CD4-positive, alpha-beta T cell treated with Interleukin-4 for 1 hour (primary cell): ENCODE measurements around the gene TTYH1.
A peak's percentile ranks its signal among the peaks of the same experiment; 100 is the strongest.
"Not testable (repeated sequence)": the region's sequence is repeated elsewhere in the genome, so short reads cannot be mapped to it uniquely, and the experiment has no call there.

Experiments used
- DNase-seq, 2 donors: peaks; one replicate each; pipeline ENCODE4 v3.0.0-alpha.2; 2020 to 2022

The TTYH1 gene

DNA sequence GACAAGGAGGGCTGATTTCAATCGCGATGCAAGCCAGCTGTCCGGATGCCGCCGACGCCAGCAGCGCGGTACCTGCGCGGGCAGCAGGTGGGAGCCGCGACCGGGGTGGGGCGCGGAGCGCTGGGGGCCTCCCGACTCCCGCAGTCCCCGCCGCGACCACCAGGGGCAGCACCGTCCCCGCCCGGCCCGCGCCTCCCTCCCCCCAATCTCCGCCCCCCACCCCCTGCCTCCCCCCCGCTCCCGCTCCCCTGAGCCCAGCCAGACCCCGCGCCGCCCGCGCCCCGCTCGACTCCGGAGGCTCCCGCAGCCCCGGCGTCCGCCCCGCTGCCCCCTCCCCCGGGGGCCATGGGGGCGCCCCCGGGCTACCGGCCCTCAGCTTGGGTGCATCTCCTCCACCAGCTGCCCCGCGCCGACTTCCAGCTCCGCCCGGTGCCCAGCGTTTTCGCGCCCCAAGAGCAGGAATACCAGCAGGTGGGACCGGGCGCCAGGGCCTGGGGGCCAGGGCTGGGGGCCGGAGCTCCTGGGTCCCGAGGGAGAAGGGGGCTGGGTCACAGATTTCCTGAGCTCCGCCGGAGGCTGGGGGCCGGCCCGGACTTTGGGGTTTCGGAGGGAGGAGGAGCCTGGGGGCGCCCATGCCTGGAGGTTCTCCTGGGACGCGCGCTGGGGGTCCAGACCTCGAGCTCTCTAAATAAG is at the start of gene TTYH1:
Gene TTYH1 (plus strand): TSS at position 257 of the 693 bp plus-strand sequence. CDS start 89 bp downstream, at position 346.
- DNase-seq = peak in 1 of 2 donors; percentile 26

DNA sequence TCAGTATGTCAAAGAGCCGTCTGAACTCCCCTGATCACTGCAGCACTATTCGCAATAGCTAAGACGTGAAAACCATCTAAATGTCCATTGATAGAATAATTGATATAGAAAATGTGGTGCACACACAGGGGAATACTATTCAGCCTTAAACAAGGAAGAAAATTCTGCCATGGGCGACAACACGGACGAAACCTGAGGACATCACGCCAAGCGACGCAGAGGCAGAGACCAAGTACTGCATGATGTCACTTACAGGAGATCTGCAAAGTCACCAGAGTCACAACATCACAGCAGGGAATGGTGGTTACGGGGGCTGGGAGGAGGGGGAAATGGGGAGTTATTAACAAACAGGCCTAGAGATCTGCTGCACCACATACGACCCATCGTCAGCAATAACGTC is 49.5 kb upstream of the TTYH1 start:
- not testable (repeated sequence) for DNase-seq

DNA sequence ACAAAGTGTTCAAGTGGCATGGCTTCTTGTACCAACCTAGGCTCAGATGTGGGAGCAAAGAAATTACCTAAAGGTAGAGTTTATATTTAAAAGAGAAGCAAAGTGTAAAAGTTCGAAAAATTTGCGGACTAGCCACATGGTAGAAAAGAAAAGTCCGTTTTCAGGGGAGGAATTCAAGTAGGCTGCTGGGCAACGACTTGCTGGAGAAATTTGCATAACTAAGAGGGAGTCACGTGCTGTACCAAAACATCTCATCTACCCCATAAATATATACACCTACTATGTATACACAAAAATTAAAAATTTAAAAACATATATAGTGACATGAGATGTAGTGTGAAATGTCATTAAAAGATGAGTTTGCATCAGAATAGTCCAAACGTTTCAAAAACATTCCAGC is 48.5 kb upstream of the TTYH1 start:
- no peak for DNase-seq

DNA sequence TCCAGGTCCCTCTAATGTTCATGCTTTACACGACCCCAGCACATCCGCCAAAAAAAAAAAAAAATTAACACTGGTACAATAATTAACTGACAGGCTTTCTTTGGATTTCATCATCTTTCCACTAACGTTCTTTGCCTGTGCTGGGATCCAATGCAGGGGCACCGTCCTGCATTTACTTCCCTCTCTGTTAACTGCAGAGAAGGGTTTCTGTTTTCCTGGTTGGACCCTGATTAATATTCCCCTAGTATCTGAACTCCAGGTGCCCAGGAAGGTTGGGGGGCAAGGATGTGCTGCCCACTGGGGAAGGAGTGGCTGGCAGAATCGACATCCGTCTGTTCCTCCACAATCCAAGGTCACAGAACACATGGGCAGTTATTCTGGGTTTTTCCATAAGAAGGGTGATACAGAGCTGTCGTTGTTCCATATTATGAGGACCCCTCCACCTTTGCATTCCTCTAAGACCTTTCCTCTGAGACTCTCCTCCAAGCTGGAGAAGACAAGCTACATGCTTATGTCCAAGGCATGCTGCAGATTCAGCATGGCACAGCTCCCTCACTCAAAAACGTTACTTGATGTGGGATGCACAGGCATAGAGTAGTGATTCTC is 46.1 kb upstream of the TTYH1 start:
- no peak for DNase-seq

DNA sequence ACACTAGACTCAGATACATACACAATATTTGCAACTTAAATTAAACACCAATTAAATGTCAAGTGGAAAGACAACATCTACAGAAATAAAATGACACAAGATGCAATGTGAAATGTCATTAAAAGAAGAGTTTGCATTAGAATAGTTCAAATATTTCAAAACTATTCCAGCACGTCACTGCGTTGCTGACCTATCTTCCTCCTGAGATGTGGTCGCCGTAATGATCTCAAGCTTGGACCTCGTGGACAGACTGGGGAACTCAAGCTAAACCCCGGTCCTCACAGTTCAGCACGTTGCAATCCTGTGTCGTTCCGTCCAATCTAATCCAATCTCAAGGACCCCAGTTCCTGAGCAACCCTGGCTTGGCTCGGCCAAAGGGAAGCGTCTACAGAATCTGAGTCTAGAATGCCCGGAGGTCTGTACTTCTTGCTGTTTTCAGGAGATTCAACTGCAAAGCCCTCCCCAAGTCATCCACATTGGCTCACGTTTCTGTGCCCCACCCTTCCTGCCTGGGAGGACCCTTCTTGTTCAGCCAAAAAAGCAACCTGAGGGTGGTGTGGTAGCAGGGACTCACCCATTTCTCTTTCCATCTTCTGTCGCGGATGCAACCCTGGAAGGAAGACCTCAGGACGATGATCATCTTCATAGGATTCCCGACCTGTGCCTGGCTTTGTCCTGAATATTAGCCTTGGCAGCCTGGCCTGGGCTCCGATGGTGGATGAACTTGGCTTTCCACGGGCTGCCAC is 45.4 kb upstream of the TTYH1 start:
- not testable (repeated sequence) for DNase-seq

DNA sequence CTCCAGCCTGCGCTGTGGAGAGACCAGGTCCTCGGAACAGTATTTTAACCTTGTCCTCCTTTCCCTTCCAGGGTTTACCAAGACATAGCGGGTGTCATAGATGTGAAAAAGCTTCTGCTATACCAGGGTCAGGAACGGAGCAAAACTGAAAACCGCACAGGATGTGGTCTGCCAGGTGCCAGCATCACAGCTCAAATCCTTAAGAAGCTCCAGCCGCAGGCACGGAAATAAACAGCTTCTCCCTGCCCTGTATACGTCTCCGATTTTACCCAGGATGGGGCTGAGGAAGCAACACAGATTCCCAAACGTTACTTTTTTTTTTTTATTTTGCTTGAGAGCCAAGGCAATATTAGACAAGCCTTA is 44.8 kb upstream of the TTYH1 start:
- peak; percentile 67 to 73 for DNase-seq

DNA sequence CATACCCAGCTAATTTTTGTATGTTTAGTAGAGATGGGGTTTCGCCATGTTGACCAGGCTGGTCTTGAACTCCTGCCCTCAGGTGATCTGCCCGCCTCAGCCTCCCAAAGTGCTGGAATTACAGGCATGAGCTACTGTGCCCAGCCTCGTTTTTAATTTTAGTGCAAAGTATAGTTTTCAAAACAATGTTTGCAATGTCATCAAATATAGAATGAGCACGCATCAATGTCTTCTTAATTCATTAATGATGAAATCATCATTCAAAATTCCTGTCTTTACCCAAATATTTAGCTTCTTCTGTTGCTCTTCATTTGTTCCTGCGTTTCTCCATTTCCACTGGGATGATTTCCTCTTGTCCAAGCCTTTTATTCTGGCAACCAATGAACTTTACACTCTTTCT is 43.8 kb upstream of the TTYH1 start:
- not testable (repeated sequence) for DNase-seq

DNA sequence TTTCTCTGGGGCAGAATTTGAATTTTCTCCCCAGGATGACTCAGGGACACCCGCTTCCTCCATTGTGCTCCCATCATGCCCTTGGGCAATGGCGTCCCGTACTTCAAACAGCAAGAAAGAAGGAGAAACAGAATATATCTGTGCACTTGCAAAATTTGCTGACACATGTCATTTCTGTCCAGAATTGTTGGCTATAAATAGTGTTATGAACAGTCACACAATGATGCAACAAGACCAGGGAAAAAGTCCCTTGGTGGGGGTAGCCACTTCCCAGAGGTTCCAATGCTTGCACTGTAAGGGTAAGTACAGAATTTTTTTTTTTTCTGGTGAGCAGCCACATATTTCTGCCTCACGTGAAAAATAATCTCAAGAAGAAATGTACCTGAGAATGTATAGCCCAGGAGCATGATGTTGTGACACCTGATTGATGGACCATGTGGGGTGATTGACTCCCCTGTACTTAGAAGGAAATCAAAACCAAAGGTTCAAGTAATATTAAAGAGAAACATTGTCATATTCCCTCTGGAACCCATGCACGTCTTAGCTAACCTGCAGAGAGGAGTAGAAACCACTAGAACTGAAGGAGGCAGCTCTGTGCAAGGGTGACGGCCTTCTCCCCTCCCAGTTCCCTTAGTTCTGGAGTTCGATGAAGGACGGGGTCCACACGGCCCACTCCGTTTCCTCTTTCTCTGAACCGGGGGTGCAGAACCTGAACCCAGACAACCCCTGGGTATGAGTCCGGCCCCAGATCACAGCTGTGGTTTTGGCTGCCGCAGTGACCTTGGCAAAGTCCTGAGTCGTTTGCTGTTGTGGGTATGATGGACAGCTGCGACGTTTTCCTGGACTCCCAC is 41.3 kb upstream of the TTYH1 start:
- peak; percentile 27 to 80 for DNase-seq

DNA sequence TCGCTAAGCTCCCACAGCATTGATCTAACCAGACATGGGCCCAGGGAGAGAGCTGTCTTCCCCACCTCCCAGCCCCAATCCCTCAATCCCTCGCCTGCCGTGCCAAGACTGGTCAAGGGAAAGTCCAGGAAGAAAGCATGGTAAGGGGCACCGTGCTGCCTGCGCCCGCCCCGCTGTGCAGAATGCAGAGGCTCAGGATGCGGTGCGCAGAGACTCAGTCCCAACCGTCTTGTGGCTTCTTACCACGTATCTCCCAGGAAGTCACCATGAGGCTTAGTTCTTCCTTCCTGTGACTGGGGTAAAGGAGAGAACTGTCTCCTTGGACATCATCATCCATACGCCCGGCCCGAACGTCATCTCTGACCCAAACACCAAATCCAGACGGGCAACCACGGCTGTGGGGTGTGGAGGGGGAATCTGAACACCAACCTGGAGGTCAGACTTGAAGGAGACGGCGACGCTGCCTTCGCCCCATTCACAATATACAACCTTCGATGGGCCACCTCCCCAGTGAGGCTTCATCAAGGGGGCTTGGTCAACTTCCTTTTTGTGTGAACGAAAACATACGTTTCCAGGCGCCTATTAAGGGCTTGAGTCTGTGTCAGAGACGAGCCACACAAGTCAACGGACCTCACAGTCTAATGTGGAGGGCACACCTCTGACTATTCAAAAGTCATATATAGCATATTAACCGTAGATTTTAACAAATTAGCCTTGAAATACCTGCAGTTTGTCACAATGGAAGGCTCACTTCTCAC is 39.9 kb upstream of the TTYH1 start:
- DNase-seq = peak; percentile 40 to 60

DNA sequence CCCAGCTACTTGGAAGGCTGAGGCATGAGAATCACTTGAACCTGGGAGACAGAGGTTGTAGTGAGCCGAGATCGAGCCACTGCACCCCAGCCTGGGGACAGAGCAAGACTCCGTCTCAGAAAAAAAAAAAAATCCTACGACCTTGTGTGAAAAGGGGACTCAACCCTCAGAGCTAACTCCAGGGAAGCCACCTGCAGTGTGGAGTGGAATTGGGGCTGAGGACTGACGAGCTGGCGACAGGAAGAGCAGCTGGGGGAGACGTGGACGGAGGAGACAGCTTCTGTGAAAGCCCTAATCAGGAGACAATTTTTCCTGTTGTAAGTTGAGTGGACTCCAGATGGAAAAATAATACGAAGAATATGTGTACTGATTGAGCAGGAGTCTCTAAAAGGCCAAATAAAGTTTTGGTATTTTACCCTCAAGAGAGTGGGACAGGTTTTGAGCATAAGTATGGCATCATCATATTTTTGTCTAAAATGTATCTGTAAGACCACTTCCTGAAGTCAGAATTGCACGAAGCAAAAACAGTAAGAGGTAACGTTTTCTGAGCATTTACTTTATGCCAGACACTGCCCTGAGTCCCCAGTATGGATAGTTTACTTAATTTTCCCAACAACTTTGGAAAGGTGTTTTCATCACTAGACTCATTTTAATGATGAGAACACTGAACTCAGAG is 38.5 kb upstream of the TTYH1 start:
- no peak for DNase-seq

DNA sequence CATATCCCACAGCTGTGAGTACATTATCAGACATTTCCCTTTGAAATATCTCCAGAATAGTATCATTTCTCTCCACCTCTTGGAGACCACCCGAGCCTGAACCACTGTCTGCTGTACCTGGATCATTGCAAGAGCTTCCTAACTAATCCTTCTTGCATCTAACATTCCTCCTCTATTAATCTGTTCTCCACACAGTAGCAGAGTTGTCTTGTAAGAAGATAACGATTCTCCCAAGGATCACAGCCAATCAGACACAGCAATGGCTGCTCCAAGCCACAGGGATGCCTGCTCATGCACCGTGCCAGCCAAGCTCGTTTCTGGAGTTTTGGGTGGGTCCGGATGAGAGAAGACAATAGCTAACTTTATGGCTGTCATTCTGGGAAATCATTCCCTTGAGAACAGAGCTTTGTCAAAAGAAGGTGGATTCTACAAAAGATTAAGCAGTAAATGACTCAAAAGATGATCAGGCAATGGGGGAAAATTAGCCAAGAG is 36.0 kb upstream of the TTYH1 start:
- no peak for DNase-seq

DNA sequence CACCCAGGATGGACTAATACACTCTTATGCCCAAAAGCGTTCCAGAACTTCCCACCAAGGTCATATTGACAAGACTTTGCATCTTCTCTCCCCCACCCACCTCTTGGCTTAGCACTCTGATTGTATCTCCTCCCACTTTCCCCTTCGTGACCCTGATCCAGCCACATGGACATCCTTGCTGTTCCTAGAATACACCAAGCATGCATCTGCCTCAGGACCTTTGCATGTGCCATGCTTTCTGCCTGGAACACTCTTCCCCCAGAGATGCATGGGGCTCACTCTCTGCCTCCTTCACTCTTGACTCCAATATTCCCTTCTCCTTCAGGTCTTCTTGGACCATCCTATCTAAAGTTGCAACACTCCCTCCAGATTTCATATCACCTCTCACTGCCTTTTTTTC is 34.4 kb upstream of the TTYH1 start:
- DNase-seq = no peak

DNA sequence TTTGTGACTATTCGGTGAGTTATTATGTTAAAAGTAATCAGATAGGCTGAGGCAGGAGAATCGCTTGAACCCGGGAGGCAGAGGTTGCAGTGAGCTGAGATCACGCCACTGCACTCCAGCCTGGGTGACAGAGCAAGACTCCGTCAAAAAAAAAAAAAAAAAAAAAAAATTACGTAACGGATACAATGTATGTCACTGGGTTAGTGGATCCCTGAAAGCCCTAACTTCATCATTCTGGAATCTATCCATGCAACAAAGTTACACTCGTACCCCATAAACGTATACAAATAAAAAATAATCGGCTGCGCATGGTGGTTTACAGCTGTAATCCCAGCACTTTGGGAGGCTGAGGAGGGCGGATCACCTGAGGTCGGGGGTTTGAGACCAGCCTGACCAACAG is 33.2 kb upstream of the TTYH1 start:
- not testable (repeated sequence) for DNase-seq

DNA sequence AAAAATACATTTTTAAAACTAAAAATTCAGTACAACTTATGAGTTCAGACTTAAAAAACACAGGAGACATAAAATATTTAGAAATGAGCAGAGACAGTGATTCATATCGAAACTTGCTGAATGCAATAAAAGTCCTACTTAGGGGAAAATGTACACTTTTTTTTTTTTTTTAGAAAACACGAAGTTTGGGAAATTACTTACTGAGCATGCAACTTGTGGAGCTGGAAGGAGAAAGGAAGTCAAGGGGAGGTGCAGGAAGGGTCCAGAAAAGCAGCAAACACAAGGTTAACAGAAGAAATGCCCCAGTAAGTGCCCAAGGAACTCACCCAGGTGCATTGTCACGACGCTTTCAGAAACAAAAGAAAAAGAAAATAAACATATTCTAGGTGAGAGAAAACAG is 31.9 kb upstream of the TTYH1 start:
- no peak for DNase-seq

DNA sequence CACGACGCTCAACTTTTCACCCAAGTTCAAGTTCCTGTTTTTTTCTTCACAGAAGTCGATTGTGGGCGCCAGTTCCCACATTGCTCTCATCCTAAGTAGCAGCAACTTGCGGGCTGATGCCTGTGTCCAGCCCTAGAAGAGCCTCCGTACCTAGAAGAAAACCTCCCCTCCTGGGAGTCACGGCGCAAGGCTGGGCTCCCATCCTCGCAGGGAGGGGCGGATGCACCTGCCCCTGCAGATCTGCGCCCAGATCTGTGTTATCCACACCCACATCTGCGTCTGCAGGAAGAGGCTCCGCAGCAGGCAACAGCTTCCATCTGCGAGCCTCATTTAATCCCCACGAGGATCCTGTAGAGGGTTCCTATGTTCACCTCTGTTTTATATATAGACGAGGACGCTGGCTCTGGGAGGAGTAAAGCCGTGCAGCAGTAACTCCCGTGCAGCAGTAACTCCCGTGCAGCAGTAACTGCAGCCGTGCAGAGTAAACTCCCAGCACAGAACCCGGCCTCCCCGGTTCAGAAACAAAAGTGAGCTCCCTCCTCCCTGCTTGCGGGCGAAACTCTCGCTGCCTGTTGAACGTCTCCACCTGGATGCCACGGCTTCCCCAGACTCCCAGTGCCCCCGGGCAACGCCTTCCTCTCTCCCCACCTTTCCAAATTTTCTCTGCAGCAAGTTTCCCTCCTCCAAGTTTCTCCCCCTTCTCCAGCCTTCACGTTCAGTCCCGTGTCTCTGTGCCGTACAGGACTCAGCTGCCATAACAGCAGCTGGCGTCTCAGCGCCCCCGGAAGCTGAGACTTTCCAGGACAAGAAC is 27.1 kb upstream of the TTYH1 start:
- DNase-seq = peak; percentile 41 to 47

DNA sequence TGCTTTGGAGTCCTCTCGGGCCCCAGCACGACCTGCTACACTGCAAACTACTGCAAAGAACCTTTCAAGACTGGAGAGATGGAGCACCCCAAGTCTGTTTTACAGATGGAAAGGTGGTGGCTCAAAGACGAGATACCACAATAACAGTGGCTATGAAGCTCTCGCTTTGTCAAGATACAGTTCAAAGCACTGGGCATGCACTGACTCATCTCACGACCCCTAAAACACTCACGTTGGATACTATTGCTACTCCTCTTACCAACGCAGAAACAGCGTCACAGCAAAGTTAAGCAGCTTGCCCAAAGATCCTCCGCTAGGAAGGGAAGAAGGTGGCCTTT is 26.5 kb upstream of the TTYH1 start:
- DNase-seq = no peak

DNA sequence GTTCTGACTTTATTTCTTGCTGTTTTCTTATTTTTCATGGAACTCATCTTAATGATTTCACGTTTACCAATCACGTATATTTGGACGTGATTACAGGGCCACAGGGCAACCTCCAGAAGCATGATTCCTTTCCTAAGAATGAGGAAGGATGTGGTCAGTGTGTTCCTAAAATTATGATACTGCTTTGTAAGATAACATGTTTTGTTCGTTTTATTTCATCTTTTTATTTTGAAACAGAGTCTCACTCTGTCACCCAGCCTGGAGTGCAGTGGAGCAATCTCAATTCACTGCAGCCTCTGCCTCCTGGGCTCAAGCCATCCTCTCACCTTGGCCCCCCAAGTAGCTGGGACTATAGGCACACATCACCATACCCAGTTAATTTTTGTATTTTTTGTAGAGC is 25.7 kb upstream of the TTYH1 start:
- peak; percentile 34 to 47 for DNase-seq

DNA sequence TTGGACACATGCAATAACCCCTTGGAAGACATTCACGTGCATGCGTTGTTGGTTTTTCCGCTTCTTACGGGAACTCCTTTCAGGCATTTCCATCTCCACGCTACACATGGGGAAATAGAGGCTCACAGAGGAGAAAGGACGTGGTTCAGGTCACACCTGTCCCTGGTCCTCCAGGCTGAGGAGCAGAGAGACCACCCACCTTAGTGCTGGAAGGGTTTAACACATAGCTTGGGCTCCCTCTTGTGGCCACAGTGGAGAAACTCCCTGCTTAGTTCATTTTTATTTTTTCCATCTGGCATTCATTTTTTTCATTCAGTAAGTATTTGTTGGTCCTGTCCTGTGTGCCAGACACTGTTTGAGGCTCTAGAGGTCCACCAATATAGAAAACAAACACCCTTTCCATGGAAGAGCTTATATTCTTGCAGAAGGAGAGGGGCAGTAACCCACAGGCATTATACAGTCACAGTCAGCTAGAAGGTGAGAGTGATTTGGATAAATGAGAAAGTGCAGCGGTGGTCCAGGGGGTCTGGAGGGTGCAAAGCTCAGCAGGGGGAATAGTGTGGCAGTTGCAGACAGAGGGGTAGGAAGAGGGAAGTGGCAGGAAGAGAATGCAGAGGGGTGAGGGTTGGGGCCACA is 24.2 kb upstream of the TTYH1 start:
- DNase-seq = peak; percentile 78

DNA sequence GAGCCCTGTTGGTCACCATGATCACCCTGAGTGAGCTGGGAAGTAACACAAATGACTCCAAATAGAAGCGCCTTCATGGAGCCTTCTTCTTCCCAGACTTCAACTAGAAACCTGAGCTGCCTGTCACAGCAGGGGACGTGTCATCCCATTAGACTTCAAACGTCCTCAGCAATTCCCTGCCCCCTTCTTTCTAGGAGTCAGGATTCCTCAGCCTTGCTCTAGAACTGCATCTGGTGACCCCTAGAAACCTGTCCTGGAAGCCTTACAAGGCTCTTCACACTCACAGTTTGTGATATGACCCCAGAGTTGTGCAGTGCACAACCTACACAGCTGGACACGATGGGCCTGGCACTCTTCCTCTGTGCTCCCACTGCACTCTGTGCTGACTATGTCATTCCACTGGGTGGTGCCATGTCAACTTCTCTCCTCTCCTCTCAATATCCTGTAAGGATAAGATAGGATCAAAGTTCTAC is 23.6 kb upstream of the TTYH1 start:
- DNase-seq = no peak

DNA sequence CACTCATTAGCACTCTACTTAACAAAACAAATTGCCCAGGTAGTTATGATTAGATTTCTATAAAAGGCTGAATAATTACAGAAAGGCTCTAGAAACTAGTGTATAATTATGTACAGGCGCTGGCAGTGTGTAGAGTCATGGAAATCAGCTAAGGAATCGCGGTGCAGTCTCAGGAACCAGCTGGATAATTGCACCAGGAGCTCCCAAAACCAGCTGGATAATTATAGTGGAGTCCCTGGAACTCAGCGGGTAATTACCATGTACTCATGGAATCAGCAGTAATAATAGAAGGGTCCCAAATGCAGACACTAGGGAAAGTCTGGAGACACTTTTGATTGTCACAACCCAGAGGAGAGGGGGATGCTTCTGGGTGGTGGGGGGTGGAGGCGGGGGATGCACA is 23.2 kb upstream of the TTYH1 start:
- DNase-seq = no peak
